NCI-H2081 treated with DMSO at 0.1 percent for 48 hours (cell line): Measurements from ENCODE around the gene THAP7.

Experiments used
- DNase-seq: peaks from one replicate; lab custom pipeline; 2025; lab: John Stamatoyannopoulos, UW

THAP7 gene

DNA sequence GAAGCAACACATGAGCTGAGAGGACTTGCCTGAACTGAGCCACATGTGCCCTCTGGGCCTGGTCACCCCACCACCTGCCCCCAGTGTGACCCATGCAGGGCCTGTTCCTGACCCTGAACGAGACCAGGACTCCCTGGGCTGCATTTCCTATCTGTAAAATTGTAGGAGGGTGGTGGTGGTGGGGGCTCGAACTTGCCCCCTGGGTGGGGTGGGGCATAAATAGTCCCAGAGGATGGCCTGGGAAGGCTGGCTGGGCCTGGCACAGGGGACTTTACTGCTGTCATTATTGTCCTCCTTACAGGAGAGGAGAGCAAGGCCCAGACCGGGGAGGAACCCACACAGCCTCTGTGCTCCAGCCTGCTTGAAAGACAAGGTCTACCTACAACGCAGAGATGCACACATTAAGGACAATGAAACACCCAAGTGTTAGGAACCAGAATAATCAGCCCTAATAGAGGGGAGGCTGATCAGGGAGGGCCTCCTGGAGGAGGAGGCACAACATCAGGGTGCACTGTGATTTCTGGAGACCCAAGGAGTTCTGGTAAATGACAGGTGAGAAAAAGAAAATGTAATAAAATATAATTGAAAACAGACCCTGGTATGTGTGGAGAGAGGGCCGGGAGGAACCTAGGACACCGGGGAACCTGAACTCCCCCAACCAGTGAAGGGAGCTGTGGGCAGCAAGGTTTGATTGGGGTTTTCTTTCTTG, 37.7 kb downstream of the THAP7 start:
- DNase-seq = no peak

DNA sequence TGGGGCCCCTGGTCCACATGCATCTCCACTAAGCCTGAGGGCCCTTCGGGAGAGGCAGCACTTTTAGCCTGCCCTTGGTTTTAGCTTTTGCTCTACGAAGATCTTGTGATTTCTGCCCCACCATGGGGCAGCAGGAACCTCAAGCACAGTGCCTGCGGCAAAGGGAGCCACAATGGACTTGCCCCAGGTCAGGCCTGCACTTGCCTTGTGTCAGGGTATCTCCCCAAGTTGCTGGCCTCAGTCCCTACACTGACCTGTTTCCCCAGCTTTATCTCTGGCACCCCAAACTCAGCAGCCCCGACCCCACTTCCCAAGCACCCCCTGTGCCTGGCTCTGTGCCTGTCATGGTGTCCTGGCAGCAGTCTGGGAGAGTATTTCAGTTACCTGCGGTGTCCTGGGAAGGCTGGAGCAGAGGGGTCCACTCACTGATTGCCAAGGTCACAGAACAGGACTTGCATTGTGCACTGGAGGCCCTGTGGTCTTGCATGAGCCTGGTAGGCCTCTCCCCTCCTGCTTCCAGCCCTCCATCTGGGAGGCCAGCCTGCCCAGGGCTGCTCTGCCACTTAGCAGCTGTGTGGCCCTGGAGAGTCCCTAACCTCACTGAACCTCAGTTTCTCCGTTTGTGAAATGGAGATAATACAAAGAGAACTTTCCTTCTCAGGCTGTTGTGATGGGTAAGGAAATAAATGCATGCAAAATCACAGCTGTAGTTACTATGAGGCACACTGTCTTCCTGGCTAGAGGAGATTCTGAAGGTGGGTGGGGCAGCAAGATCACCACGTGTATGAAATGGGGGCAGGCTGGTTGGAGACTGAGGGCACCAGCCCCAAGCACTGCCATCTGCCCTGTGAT, 38.5 kb downstream of the THAP7 start:
- DNase-seq = no peak

DNA sequence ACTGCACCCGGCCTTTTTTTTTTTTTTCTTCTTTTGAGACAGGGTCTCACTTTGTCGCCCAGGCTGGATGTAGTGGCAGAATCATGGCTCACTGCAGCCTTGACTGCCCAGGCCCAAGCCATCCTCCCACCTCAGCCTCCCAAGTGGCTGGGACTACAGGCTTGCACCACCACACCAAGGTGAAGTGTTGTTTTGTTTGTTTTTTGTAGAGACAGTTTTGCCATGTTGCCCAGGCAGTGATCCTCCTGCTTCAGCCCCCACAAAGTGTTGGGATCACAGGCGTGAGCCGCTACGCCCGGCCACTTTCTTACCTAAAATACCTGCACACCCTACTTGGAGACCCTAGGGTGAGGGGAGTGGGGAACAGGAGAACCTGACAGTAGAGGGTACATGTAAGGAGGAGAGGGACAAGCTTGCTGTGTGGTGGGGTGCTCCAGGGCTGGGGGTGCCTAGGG, 39.4 kb downstream of the THAP7 start:
- no peak for DNase-seq

DNA sequence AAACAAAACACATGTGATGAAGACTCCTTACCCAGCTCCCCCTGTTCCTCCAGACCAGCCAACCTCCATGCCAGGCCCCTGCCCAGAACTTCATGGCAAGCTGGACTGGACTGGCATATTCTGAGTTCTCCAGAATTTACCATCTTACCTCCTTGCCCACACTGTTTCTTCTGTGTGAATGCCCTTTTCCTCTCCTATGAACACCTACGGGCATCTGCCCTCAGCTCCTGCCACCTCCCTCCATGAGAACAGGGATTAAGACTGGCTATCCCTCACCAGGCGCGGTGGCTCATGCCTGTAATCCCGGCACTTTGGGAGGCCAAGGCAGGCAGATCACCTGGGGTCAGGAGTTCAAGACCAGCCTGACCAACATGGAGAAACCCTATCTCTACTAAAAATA, 41.3 kb downstream of the THAP7 start:
- DNase-seq = no peak

DNA sequence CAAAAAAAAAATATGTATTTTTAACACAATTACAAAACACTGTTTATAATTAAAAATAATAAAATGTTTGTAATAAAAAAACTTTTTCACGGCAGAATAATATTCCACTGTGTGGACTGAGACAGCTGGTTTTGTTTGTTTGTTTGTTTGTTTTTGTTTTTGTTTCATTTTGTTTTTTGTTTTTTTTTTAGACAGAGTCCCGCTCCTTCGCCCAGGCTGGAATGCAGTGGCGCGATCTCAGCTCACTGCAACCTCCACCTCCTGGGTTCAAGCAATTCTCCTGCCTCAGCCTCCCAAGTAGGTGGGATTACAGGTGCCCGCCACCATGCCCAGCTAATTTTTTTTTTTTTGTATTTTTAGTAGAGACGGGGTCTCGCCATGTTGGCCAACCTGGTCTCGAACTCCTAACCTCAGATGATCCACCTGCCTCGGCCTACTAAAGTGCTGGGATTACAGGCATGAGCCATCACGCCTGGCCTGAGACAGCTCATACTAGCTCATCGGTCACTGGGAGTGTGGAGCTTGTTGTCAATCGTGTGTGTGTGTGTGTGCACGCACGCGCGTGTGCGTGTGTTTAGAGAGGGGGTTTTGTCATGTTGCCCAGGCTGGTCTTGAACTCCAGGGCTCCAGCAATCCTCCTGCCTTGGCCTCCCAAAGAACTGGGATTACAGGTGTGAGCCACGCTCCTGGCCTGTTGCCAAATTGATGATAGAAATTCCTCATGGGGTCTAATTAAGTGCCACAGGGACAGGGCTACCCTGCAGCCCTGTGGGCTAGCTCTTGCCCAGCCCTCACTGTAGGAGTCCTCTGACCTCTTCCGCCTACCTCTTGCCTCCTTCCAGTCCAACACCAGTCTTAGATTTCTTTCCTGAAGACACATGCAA, 42.1 kb downstream of the THAP7 start:
- DNase-seq = no peak

DNA sequence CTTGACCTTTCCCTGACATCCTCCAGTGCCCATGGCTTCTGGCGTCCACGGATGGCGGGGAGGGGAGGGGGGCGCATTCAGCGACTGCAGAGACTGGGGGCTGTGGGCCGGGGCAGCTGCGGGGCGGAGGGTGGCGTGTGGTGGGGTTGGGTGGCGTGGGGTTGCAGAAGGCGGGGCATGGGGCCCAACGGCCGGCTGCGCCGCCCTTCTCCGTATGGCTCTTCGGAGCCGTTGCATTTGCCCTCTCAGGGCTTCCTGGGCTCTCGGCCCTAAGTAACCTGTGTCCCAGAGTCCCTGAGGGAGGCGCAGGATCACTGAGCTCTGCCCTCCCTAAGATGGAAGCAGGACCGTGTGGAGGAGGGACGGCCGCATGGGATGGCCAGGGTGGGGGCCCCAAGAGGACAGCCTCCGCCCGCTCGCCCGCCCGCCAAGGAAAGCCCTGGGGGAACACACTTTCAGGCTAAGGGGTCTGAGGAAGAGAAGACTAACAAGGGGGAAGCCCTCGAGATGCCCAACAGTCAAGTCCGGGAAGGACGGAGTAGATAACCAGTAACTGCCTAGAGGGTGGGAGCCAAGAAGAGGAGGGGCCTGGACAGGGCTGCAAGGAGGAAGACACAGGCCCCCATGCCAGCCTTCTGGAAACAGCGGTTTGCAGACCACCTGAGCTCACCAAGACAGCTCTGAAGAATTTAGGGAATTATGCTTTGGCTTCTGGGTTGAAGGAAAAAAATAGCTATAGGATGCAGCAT, 44.1 kb downstream of the THAP7 start:
- no peak for DNase-seq

DNA sequence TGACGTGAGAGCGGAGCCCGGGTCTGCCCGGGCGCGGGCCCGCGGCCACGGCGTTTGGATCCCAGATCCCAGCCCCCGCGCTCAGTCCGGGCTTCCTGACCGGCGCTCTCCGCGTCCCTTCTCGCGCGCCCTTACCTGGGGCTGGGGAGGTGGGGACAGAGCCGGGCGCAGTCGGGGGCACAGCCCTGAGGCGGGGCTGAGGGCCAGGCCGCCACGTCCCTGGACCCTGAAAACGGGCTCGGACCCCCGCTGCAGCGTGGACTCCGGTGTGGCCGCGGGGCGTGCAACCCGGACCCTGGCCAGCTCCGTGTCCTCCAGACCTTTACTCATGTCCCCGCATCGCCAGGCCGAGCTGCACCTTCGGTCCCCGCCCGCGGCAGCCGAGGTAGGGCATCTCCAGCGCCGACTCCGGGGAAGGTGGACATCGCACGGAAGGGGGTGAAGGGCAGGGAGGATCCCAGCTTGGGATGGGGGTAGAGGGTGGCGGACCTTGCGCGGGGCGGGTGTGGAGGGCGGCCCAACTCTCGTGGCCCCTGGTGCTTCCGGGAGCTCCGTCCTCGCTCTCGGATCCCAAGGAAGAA, 44.7 kb downstream of the THAP7 start:
- no peak for DNase-seq

DNA sequence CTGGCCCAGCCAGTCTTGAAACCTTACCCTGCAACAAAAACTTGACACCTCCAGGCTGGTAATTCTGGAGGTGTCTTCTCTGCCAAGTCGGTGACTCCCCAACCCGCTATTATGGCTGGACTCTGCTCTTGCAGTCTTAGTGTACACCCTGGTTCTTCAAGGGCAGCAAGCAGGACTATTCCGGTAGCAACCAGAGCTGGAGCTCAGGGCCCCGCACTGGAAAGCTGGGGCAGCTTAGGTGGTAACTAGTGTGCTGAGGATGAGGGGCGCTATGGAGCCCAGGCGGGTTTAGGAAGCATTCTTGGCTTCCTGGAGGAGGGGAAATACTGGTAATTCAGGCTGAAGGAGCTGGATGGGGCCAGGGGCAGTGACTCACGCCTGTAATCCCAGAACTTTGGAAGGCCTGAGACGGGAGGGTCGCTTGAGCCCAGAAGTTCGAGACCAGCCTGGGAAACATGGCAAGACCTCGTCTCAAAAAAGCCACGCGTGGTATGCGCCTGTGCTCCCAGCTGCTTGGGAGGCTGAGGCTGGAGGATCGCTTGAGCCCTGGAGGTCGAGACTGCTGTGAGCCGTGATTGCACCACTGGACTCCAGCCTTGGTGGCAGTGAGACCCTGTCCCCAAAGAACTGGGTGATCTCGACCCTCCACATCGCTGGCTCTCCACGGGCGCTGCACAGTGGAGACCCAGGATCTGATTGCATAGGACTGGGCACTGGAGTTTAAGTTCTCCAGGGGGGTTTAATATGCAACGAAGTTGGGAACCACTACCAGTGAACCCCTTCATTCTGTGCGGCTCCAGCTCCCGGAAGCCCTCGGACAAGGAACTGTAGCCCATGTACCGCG, 45.4 kb downstream of the THAP7 start:
- DNase-seq = no peak

DNA sequence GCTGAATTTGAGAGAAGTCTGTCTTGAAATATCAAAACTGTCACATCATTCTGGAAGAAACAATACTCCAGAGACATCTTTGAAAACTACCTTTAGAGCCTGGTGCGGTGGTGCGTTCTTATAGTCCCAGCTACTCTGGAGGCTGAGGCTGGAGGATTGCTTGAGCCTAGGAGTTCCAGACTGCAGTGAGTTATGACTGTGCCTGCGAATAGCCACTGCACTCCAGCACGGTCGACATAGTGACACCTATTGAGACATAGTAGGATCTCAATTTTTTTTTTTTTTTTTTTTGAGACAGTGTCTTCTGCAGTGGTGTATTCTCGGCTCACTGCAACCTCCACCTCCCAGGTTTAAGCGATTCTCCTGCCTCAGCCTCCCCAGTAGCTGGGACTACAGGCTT, 46.4 kb downstream of the THAP7 start:
- DNase-seq = no peak

DNA sequence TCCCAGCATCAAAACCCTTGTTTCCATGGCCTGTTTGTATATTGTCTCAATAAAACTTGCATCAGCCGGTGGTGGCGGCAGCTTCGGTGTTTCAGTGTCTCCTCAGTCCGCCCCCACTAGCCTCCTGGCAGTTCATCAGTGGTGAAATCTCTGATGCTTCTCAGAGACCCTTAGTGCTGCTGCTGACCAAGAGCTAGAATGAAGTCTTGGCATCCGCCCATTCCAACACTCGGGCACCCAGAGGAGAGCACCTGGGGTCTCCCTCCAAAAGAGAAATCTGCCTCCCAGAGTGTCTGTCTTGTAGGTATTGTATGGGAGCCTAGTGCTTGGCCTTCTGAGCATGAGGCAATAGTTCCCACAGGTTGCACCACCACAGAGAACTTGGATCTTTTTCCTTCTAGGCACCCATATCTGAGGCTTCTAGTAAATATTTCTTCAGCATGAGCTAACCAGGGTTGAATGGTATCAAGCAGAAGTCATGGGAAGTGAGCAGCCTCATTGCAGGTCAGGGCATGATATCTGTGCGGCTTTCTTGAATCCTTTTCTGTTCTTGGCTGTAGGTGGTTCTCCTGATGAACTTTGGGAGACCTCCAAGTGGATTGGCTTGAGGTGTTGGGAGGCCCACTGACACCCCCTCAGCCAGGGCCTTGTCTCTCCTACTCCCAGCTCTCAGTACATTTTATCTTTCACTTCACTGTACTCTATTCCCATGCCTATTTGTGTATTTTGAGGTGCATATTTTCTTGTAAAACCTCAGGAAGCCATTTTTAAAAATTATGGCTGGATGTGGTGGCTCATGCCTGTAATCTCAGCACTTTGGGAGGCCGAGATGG, 48.0 kb downstream of the THAP7 start:
- no peak for DNase-seq

DNA sequence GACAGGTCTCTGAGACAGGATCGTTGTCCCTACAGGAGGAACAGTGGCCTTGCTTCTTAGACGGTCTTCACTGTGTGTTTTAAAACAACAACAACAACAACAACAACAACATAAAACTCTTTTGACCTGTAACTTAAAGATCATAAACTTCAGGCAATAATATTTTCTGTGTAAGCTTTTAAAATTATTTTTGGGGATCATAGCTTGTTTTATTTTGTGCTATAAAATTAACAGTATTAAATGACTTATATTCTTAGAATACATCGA, 48.6 kb downstream of the THAP7 start:
- DNase-seq = no peak

DNA sequence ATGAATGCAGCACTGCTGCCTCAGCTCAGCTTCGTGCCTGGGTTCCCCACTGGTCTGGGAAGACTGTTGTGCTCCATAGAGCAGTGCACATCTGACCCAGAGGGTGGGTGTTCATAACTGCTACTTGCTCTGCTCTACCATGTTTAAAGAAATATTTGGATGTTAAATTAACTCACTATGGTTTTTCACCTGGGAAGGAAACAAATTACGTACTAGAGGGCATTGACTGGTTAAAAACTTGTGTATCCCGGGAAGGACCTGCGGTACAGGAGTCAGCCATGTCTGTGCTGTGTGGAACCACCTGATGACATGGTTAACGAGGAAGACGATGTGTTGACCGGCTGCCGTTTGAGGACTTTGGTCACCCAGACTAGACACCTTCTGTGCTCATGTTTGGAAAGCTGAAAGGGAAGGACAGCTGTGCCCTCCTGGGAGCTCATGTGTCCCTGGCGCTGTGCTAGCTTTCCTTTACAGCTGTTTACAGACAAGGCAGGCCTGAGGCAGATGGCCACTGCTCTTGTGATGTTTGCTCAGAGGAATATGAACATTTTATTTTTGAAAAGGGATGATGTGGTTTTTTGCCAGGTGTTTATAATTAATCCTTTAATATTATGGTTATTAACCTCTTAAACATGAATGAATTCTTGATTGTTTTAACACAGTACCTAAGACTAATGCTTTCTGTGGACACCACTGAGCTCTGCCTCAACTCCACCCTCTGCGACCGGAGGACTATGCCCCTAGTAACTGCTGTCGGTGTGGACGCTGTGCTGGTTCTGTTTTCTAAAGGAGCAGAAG, 49.2 kb downstream of the THAP7 start:
- DNase-seq = no peak

DNA sequence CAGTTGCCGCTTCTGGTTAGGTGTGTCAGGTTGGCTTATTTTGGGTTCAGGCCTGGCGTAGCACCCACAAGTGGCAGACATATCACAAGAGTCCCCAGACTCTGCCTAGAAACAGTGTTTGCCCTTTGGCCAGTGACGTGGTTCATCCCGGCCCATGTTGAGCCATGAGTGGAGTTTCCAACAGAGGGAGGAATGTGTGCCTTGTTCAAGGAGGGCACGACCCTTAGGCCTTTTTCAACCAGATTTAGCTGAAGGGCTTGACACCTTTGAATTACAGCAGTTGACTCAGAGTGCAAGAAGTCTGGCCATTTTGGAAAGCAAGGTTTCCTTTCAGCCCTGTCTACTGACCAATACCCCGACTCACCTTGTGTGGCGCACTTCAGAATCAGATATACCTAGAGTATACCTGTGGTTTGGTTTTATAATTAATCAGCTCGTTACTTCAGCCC, 50.0 kb downstream of the THAP7 start:
- DNase-seq = no peak

DNA sequence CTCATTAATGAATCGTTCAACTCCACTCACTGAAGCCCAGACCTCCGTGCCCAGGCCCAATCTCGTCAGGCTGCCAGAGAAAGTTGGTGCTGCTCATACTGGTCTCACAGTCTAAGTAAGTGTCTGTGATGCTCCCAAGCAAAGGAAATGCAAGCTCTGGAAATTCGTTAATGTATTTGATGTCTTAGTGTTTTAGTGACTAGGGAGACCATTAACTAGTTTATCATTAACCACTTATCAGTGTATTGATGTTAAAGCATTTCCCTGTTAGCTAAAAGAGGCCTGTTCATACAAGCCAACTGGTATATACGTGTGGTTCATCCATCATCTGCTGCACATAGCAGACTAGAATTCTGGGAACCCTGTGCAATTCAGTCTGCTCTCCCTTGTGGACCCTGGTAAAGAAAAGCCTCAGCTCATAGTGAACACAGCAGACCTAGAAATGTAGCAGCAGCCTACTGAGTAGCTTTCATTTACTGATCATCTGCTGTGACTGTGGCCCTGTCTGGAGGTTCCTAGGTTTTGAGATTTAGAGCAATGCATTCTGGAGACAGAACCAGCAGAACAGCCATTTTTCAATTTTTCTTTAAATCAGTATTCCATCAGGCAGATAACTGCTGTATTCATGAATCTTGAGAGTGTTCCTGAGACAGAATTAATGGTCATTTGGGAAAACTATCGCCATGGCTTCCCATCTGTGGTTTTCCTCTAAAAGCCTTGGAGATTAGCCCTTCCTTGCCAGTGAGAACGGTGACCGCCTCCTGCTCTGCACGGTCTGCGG, 50.6 kb downstream of the THAP7 start:
- DNase-seq = no peak

DNA sequence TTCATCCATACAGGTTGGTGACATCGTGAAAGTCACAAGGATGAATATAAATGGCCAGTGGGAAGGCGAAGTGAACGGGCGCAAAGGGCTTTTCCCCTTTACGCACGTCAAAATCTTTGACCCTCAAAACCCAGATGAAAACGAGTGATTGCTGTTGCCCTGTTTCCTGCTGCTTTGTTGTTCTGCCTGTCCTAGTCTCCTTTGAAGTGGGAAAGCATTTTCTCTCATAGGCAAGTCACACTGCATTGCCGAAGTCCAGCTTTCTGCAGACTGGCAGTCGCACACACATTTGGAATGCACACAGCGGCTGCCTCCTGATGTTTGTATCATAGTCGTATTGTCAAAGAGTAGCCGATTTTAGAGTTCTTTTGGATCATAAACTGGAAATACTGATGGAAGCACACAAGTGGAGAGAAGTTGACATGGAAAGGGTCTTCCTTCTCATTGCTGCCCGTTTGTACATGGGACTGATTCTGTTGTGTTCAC, 52.2 kb downstream of the THAP7 start:
- no peak for DNase-seq
